Mucosa of descending colon (tissue), 3 donors: Measurements from ENCODE around the gene PPP1R1B. TPM values are rescaled to one million over a fixed set of nuclear protein-coding genes. Genes with fewer than 3 reads are reported as not detected.

Experiments
- ATAC-seq: fragments of 200-7000 bp; cut with Tn5 transposase; one replicate; pipeline ENCODE4 v1.9.1; 2020; ENCODE audit warnings: mild to moderate bottlenecking, moderate library complexity
- DNase-seq, 3 donors: peaks; one replicate each; pipeline ENCODE4 v3.0.0-alpha.2; 2020
- H3K36me3 ChIP-seq: fragments of 200-600 bp; one replicate; pipeline ENCODE4 v1.8.0; 2021; ENCODE audit warnings: low read depth, mild to moderate bottlenecking
- H3K4me1 ChIP-seq: fragments of 200-600 bp; one replicate; pipeline ENCODE4 v1.8.0; 2021; ENCODE audit warnings: low read depth, mild to moderate bottlenecking
- H3K4me3 ChIP-seq: fragments of 200-600 bp; one replicate; pipeline ENCODE4 v1.8.0; 2021; ENCODE audit warnings: mild to moderate bottlenecking
- H3K9me3 ChIP-seq: fragments of 200-600 bp; one replicate; pipeline ENCODE4 v1.8.0; 2021; ENCODE audit warnings: mild to moderate bottlenecking
- intact Hi-C, 2 donors: fragments of 100-400 bp; cut with DNase I in 1 of 2; cut with micrococcal nuclease in 1 of 2; formaldehyde crosslinking; loops; one replicate each; pipeline versions ENCODE4 v1.11.0 to v1.11.1; 2022; cut with DNase I, micrococcal nuclease
- total RNA-seq, 3 donors: library from RNA; stranded (reverse); fragmentation: NEBNext Ultra II Directional in 2 of 3; extraction: Animal tissue kit (Norgen Biotek cat#: 25700) in 2 of 3; gene quantifications; one replicate each; pipeline versions ENCODE4 v1.2.1 to v1.2.4, GENCODE V29; 2021 to 2023
- TF ChIP-seq, protein P1 (sequence below): fragments of 200-600 bp; IDR thresholded peaks from one replicate; pipeline ENCODE4 v1.8.0; 2022; ENCODE audit warnings: antibody characterized with exemption, mild to moderate bottlenecking
- donor health status: DM: no; HTN: no; CAD: no; lungs with moderate emphysema.
- donor health status: DM: no; HTN: no; CAD: no.
- donor health status: DM: no; HTN: yes; CAD: no.

Gene PPP1R1B
- total RNA-seq, 3 donors from 2014 or later = 108 to 362 (median 356) TPM

DNA sequence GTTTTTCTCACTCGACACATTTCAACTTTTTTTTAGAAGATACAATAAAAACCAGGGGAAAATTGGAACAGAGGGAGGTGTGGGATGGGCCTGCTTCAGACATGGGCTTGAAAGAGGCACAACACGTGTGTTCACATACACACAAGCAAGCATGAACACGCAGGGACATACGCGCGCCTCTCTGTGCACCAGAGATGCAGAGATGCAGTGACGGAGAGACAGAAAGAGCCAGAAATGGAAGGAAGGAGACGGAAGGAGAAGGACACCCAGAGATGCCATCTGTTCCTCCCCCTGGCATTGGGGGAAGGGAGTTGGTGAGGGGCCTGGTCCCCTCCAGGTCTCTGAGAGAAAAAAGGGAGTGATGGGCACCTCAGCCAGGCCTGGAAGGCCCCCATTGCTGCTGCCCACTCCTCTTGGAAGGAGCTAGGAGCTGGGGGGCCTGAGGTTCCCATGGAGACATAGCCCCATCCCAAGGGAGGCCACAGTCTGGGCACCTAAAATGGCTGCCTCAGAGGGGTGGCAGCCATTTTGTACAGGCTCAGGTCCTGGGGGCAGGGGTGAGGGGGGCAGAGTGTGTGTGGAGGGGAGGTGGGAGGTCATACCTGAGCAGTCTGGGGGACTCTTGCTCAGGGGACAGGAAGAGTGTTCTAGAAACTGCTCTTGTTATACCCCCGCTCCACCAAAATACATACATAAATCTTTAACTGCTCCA, 15.2 kb upstream of the PPP1R1B start:
- ATAC-seq (no peak), DNase-seq (no peak)
- intact Hi-C loops = no loop called here
- TF ChIP-seq, protein P1, sequence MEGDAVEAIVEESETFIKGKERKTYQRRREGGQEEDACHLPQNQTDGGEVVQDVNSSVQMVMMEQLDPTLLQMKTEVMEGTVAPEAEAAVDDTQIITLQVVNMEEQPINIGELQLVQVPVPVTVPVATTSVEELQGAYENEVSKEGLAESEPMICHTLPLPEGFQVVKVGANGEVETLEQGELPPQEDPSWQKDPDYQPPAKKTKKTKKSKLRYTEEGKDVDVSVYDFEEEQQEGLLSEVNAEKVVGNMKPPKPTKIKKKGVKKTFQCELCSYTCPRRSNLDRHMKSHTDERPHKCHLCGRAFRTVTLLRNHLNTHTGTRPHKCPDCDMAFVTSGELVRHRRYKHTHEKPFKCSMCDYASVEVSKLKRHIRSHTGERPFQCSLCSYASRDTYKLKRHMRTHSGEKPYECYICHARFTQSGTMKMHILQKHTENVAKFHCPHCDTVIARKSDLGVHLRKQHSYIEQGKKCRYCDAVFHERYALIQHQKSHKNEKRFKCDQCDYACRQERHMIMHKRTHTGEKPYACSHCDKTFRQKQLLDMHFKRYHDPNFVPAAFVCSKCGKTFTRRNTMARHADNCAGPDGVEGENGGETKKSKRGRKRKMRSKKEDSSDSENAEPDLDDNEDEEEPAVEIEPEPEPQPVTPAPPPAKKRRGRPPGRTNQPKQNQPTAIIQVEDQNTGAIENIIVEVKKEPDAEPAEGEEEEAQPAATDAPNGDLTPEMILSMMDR = no peak
- Histone ChIP-seq H3K36me3 (no peaks in the 10 kb centered on the region), H3K4me1 (peaks cover 9% of the 10 kb centered on the region), H3K9me3 (no peaks in the 10 kb centered on the region), H3K4me3 (no peak overlapping the region)

DNA sequence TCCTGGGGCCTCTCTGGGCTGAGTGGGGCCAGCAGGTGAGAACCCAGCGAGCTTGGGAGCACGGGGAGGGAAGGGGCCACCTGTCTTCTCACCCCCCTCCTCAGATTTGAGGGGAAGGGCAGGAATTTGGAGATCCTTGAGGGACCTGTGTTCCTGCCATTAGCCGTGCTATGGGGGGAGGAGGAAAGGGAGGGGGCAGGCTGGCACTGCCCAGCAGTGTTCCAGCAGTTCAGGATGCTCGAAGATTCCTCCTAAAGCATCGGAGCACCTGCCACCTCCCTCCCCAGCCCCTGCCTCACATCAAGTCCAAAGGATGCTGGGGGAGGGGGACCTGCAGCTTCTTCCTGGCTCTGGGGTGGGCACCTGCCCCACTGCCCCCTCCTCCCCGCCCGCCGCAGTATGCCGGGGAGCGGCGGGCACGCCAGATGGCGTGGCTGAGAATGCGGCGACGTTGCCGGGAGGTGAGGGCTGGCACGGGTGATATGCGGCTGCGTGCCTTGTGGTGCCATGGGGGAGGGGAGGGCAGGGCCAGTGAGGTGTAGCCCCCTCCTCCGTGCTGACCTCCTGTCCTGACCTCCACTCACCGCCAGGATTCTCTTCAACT, 14.4 kb upstream of the PPP1R1B start:
- TF ChIP-seq, protein P1 = no peak
- DNase-seq (no peak), ATAC-seq (no peak)
- H3K9me3 ChIP-seq = no peaks in the 10 kb centered on the region
- peaks cover 1% of the 10 kb centered on the region for H3K4me1 ChIP-seq
- no peak overlapping the region for H3K4me3 ChIP-seq
- intact Hi-C loops = no loop called here
- H3K36me3 ChIP-seq = no peaks in the 10 kb centered on the region

DNA sequence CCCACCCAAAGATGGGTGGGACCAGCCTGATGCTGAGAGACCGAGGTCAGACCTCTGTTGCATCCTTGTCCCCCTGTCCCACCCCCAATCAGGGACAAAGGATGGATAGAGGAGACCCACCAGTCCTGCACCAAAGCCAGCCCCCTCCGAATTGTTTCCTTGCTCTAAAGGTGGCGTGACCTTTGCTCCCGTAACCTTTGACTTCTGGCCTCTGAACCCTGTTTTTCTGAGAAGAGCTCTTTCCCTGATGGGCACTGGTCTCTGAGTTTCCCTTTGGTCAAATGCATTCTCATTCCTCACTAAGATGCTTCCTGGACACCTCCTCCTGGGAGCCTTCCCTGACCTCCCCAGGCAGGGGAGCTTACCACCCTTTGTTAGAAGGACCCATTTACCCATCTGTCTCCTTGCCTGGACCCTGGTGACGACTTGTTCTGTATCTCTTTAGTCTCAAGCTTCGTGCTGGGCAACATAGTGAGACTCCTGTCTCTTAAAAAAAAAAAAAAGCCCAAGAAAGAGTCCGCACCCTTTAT, 13.8 kb upstream of the PPP1R1B start:
- H3K9me3 ChIP-seq = no peaks in the 10 kb centered on the region
- TF ChIP-seq, protein P1 = no peak
- no peak overlapping the region for H3K4me3 ChIP-seq
- no peak for DNase-seq
- H3K4me1 ChIP-seq = no peaks in the 10 kb centered on the region
- intact Hi-C loops = no loop called here
- H3K36me3 ChIP-seq = no peaks in the 10 kb centered on the region
- ATAC-seq = no peak

DNA sequence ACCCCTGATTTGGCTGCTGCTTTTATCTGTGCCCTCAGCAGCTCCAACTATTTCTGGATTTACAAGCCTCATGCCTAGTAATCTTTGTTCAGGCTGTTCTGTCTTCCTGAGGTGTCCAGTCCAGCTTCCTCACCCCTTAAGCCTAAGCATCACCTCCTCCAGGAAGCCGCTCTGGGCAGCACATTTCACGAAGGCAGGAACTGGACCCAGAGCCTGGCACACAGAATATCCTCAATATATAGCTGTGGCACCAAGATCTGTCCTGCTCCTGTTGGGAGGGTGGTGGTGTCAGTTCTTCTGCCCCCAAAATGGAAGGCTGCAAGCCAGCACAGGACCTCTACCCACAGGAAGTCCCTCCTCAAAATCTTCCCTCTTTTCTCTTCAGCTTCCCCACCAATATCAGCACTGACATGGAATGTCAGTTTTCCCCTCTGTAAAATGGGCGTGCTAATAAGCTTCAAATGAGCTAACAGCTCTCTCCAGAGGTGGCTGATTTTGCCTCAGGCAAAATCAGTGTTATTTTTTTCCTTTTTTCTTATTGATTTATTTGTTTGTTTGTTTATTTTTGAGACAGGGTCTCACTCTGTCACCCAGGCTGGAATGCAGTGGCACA, 12.1 kb upstream of the PPP1R1B start:
- intact Hi-C loops = no loop called here
- TF ChIP-seq, protein P1 = no peak
- DNase-seq = no peak
- no peak overlapping the region for H3K4me3 ChIP-seq
- H3K36me3 ChIP-seq = no peaks in the 10 kb centered on the region
- H3K9me3 ChIP-seq = no peaks in the 10 kb centered on the region
- H3K4me1 ChIP-seq = peaks cover 13% of the 10 kb centered on the region
- ATAC-seq = no peak

DNA sequence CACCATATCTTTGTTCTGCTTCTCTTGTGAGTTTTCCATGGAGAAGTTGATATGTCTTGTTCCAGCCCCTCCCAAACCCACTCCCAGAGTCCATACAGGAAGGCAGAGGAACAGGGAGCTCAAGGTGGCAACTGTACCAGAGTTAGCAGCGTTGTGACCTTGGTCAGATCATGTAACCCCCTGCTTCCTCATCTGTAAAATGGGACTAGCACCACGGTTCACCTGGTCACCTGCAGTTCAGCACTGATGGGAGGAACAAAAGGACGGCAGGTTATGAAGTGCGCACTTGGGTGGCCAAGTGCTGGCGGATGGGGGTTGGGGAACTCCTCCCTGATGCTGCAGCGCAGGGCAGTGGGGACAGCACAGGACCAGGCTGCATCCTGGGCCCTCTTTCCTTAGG, 11.3 kb upstream of the PPP1R1B start:
- ATAC-seq = no peak
- H3K4me3 ChIP-seq = no peak overlapping the region

More for the DNA sequence above, 11.3 kb upstream of the PPP1R1B start:
- peaks cover 15% of the 10 kb centered on the region for H3K4me1 ChIP-seq
- TF ChIP-seq, protein P1 = no peak
- H3K36me3 ChIP-seq = no peaks in the 10 kb centered on the region
- no peak for DNase-seq
- intact Hi-C loops = no loop called here
- no peaks in the 10 kb centered on the region for H3K9me3 ChIP-seq
